Measurements from ENCODE around the gene CD248.
"Not testable (repeated sequence)": the region's sequence is repeated elsewhere in the genome, so short reads cannot be mapped to it uniquely, and the experiment has no call there.

Gene CD248

GRCh38 chr11:66362481-66363147, 45.8 kb upstream of the CD248 start:
- in situ Hi-C loops (cut with MboI; ENCODE audit: low sequenced_read_pairs, unreplicated experiment): no loop called here
- no peak for TF ChIP-seq CTCF (IDR thresholded peaks at IDR 0.05; ENCODE audit: borderline replicate concordance, control extremely low read depth, extremely low read depth, insufficient read depth, missing control alignments)
- no peak for DNase-seq (ENCODE audit: low spot score)

- in situ Hi-C loops (cut with MboI; ENCODE audit: low sequenced_read_pairs, unreplicated experiment): no loop called here
- DNase-seq (ENCODE audit: low spot score): no peak
- no peak for TF ChIP-seq CTCF (IDR thresholded peaks at IDR 0.05; ENCODE audit: borderline replicate concordance, control extremely low read depth, extremely low read depth, insufficient read depth, missing control alignments)
These were observed 44.7 kb upstream of the CD248 start for GRCh38 chr11:66361502-66361941.

GRCh38 chr11:66360406-66361073, 43.7 kb upstream of the CD248 start:
- TF ChIP-seq CTCF (IDR thresholded peaks at IDR 0.05; ENCODE audit: borderline replicate concordance, control extremely low read depth, extremely low read depth, insufficient read depth, missing control alignments): no peak
- no peak for DNase-seq (ENCODE audit: low spot score)
- in situ Hi-C loops (cut with MboI; ENCODE audit: low sequenced_read_pairs, unreplicated experiment): no loop called here

GRCh38 chr11:66359662-66360087, 42.8 kb upstream of the CD248 start:
- DNase-seq (ENCODE audit: low spot score): no peak
- TF ChIP-seq CTCF (IDR thresholded peaks at IDR 0.05; ENCODE audit: borderline replicate concordance, control extremely low read depth, extremely low read depth, insufficient read depth, missing control alignments): no peak
- in situ Hi-C loops (cut with MboI; ENCODE audit: low sequenced_read_pairs, unreplicated experiment): no loop called here

- in situ Hi-C loops (cut with MboI; ENCODE audit: low sequenced_read_pairs, unreplicated experiment); DNase-seq (ENCODE audit: low spot score): not testable (repeated sequence)
These were observed 33.9 kb upstream of the CD248 start for GRCh38 chr11:66350560-66351235.

GRCh38 chr11:66349084-66349386, 32.2 kb upstream of the CD248 start:
- no peak for DNase-seq (ENCODE audit: low spot score)
- no peak for TF ChIP-seq CTCF (IDR thresholded peaks at IDR 0.05; ENCODE audit: borderline replicate concordance, control extremely low read depth, extremely low read depth, insufficient read depth, missing control alignments)
- in situ Hi-C loops (cut with MboI; ENCODE audit: low sequenced_read_pairs, unreplicated experiment): no loop called here

Measured in GM13976 (cell line).